Thyroid gland (tissue), 4 donors: ENCODE measurements around the gene ACTA2. TPM values are rescaled to one million over a fixed set of nuclear protein-coding genes. Genes with fewer than 3 reads are reported as not detected.

Experiments
- DNase-seq, 2 donors: peaks; one replicate each; pipeline ENCODE4 v3.0.0-alpha.2; 2019
- H3K27ac ChIP-seq, 3 donors: fragments of 200-600 bp; sonication (generic); 1 replicate in 2 of 3; 2 replicates in 1 of 3; pipeline ENCODE4 v1.5.1; 2016 to 2019; ENCODE audit warnings: mild to moderate bottlenecking in 1 of 3, moderate library complexity in 1 of 3
- H3K27me3 ChIP-seq: fragments of 200-600 bp; sonication (generic); one replicate; pipeline ENCODE4 v1.5.1; 2019
- H3K36me3 ChIP-seq, 2 donors: fragments of 200-600 bp; sonication (generic); one replicate each; pipeline ENCODE4 v1.5.1; 2016 to 2019
- H3K4me1 ChIP-seq, 2 donors: fragments of 200-600 bp; sonication (generic); one replicate each; pipeline ENCODE4 v1.5.1; 2017 to 2019
- H3K4me3 ChIP-seq, 3 donors: fragments of 200-600 bp; sonication (generic); replicated peaks in 1 of 3; 1 replicate in 2 of 3; 2 replicates in 1 of 3; pipeline ENCODE4 v1.5.1; 2016; ENCODE audit warnings: mild to moderate bottlenecking in 1 of 3
- H3K9me3 ChIP-seq: fragments of 200-600 bp; sonication (generic); one replicate; pipeline ENCODE4 v1.5.1; 2017
- POLR2A ChIP-seq, 2 donors: fragments of 450-650 bp; IDR thresholded peaks; one replicate each; pipeline ENCODE4 v1.6.1; 2017; ENCODE audit warnings: antibody characterized with exemption in 2 of 2, mild to moderate bottlenecking in 2 of 2, moderate library complexity in 1 of 2
- WGBS, 2 donors: methylation state at CpG; one replicate each; pipeline ENCODE4 v1.1.5; 2017; 5-methylcytosine and 5-hydroxymethylcytosine counted together
- intact Hi-C: fragments of 100-400 bp; cut with DNase I; formaldehyde crosslinking; loops from one replicate; pipeline ENCODE4 v1.15.1; 2023
- total RNA-seq, 4 donors: library from RNA; depleted of rRNA; stranded (reverse); fragments of >200 nt; gene quantifications; one replicate each; pipeline ENCODE4 v1.2.3, GENCODE V29; 2016
- TF ChIP-seq, protein P1 (sequence below), 6 experiments: fragments of 200-600 bp in 3 of 6; fragments of 450-650 bp in 3 of 6; sonication (generic) in 3 of 6; IDR thresholded peaks; one replicate each; pipeline ENCODE4 v1.5.1; 2016 to 2019; ENCODE audit warnings: antibody characterized with exemption in 6 of 6, mild to moderate bottlenecking in 2 of 6, inconsistent platforms in 1 of 6, moderate library complexity in 1 of 6

ACTA2 gene
- total RNA-seq, 4 donors from 2014 or later: 61.5 to 173 (median 72.2) TPM

DNA sequence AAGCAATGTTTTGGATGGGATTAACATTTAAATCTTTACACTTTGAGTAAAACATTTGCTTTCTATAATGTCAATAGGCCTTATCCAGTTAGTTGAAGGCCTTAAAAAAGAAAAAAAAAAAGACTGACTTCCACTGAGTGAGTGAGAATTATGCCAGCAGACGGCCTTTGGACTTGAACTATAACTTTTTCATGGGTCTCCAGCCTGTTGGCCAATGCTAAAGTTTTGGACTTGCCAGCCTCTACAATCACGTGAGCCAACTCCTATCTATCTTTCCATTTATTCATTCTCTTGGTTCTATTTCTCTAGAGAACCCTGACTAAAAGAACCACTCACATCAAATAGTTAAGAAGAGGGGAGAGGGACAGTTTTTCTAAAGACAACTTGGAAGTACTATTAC lies 35.3 kb upstream of the ACTA2 start:
- 40 to 86% methylated on average over 2 of the region's 2 CpGs for WGBS, 2 donors
- Histone ChIP-seq H3K4me1 (peaks cover 5 to 6% of the 10 kb centered on the region in 2 donors), H3K27me3 (no peaks in the 10 kb centered on the region), H3K27ac (peak overlapping the region in 1 of 3 donors; percentile 21), H3K36me3 (no peaks in the 10 kb centered on the region), H3K4me3 (no peak overlapping the region), H3K9me3 (no peaks in the 10 kb centered on the region)
- TF ChIP-seq POLR2A (IDR thresholded peaks at IDR 0.05): no peak
- TF ChIP-seq, protein P1, sequence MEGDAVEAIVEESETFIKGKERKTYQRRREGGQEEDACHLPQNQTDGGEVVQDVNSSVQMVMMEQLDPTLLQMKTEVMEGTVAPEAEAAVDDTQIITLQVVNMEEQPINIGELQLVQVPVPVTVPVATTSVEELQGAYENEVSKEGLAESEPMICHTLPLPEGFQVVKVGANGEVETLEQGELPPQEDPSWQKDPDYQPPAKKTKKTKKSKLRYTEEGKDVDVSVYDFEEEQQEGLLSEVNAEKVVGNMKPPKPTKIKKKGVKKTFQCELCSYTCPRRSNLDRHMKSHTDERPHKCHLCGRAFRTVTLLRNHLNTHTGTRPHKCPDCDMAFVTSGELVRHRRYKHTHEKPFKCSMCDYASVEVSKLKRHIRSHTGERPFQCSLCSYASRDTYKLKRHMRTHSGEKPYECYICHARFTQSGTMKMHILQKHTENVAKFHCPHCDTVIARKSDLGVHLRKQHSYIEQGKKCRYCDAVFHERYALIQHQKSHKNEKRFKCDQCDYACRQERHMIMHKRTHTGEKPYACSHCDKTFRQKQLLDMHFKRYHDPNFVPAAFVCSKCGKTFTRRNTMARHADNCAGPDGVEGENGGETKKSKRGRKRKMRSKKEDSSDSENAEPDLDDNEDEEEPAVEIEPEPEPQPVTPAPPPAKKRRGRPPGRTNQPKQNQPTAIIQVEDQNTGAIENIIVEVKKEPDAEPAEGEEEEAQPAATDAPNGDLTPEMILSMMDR (IDR thresholded peaks at IDR 0.05): no peak
- no peak for DNase-seq
- intact Hi-C loops: loop anchor here (2.0 to 10.0 kb wide), 2 partner anchors 53 to 153 kb away; no protein-coding TSS in a partner anchor

DNA sequence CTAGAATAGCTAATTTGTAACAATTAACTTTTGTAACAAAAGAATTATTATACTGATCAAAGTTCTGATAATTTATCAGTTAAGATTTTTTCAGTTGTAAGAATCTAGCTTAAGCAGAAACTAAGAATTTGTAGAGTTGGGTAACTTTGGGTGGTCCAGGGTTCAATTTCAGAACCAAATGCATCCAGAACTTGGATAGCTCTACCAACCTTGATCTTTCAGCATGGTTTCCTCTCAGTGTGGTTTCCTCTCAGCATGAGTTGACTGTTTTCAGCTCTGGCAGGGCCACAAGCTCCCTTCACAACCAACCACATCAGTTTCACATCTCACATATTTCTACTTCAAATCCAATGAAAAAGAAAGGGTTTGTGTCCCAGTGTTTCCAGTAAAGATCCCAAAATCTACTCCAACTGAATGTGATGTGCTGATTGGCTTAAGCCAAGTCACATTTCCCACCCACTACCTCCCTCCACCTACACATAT lies 34.7 kb upstream of the ACTA2 start:
- H3K4me1 ChIP-seq: peaks cover 5 to 6% of the 10 kb centered on the region in 2 donors
- intact Hi-C loops: loop anchor here (10.0 kb wide), 1 partner anchor 152 kb away; no protein-coding TSS in a partner anchor

DNA sequence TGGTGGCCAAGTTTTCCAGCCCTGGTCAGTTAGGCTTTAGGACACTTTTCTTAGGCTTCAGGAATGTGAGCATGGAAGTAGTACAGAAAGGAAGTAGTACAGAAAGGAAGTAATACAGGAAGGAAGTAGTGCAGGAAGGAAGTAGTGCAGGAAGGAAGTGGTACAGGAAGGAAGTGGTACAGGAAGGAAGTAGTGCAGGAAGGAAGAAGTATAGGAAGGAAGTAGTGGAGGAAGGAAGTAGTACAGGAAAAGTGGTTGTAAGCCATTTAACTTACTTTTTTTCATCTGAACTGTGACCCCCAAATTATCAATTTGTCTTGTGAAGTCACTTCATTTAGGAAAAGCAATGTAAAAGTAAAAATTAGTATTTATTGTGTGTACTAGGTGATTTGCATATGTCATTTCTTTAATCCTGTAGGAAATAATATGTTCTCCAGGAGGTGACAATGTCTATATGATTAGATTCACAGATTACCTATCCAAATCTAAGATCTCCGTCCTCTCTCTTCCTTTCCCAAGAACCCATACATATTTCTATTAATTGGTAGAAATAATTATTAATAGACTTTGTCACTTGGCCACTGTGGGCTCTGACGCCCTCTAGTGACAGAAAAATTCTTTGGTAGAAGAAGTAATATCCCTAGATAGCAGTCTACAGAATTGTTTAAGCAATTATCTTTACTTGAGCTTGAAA lies 34.1 kb upstream of the ACTA2 start:
- no peaks in the 10 kb centered on the region for H3K9me3 ChIP-seq
- WGBS, 2 donors: 23 to 27% methylated on average over 2 of the region's 2 CpGs
- intact Hi-C loops: loop anchor here (10.0 kb wide), 1 partner anchor 152 kb away; no protein-coding TSS in a partner anchor

More for the DNA sequence above, 34.7 kb upstream of the ACTA2 start:
- Histone ChIP-seq H3K4me3 (no peak overlapping the region), H3K36me3 (no peaks in the 10 kb centered on the region), H3K27ac (peak overlapping the region in 1 of 3 donors; percentile 21), H3K9me3 (no peaks in the 10 kb centered on the region), H3K27me3 (no peaks in the 10 kb centered on the region)
- no peak for TF ChIP-seq POLR2A (IDR thresholded peaks at IDR 0.05)
- TF ChIP-seq, protein P1 (IDR thresholded peaks at IDR 0.05): no peak
- DNase-seq: no peak

GRCh38 chr10:88984525-88984924 lies 32.0 kb upstream of the ACTA2 start:
- H3K9me3 ChIP-seq: no peaks in the 10 kb centered on the region
- H3K27me3 ChIP-seq: no peaks in the 10 kb centered on the region
- TF ChIP-seq POLR2A (IDR thresholded peaks at IDR 0.05): no peak
- H3K27ac ChIP-seq: no peak overlapping the region
- no peak overlapping the region for H3K4me3 ChIP-seq
- DNase-seq: no peak
- H3K4me1 ChIP-seq: peaks cover 3 to 4% of the 10 kb centered on the region in 2 donors
- intact Hi-C loops: loop anchor here (10.0 kb wide), 1 partner anchor 150 kb away; no protein-coding TSS in a partner anchor
- H3K36me3 ChIP-seq: no peaks in the 10 kb centered on the region

More for the DNA sequence above, 34.1 kb upstream of the ACTA2 start:
- H3K4me3 ChIP-seq: no peak overlapping the region
- no peaks in the 10 kb centered on the region for H3K27me3 ChIP-seq
- H3K36me3 ChIP-seq: no peaks in the 10 kb centered on the region
- peaks cover 5 to 6% of the 10 kb centered on the region in 2 donors for H3K4me1 ChIP-seq
- no peak overlapping the region for H3K27ac ChIP-seq
- DNase-seq: peak; percentile 20 to 35
- TF ChIP-seq POLR2A (IDR thresholded peaks at IDR 0.05): no peak
- TF ChIP-seq, protein P1 (IDR thresholded peaks at IDR 0.05): peak; percentile 60 to 94 (median 74)

- TF ChIP-seq, protein P1 (IDR thresholded peaks at IDR 0.05): no peak
- no peak for TF ChIP-seq POLR2A (IDR thresholded peaks at IDR 0.05)
- H3K27ac ChIP-seq: no peak overlapping the region
- H3K36me3 ChIP-seq: no peaks in the 10 kb centered on the region
- DNase-seq: no peak
- WGBS, 2 donors: 49 to 55% methylated on average over 1 of the region's 1 CpG
- intact Hi-C loops: loop anchor here (10.0 kb wide), 1 partner anchor 149 kb away; no protein-coding TSS in a partner anchor
- H3K4me3 ChIP-seq: no peak overlapping the region
- no peaks in the 10 kb centered on the region for H3K4me1 ChIP-seq
- H3K27me3 ChIP-seq: no peaks in the 10 kb centered on the region
- H3K9me3 ChIP-seq: no peaks in the 10 kb centered on the region
These were observed 31.4 kb upstream of the ACTA2 start for GRCh38 chr10:88983939-88984338.
